CD4-positive, alpha-beta T cell treated with Interferon gamma for 1 hour (primary cell): ENCODE measurements around the gene ITGB1BP2.
"Not testable (repeated sequence)": the region's sequence is repeated elsewhere in the genome, so short reads cannot be mapped to it uniquely, and the experiment has no call there.

Source experiments
- DNase-seq: peaks from one replicate; pipeline ENCODE4 v3.0.0-alpha.2; 2020

Gene ITGB1BP2

DNA sequence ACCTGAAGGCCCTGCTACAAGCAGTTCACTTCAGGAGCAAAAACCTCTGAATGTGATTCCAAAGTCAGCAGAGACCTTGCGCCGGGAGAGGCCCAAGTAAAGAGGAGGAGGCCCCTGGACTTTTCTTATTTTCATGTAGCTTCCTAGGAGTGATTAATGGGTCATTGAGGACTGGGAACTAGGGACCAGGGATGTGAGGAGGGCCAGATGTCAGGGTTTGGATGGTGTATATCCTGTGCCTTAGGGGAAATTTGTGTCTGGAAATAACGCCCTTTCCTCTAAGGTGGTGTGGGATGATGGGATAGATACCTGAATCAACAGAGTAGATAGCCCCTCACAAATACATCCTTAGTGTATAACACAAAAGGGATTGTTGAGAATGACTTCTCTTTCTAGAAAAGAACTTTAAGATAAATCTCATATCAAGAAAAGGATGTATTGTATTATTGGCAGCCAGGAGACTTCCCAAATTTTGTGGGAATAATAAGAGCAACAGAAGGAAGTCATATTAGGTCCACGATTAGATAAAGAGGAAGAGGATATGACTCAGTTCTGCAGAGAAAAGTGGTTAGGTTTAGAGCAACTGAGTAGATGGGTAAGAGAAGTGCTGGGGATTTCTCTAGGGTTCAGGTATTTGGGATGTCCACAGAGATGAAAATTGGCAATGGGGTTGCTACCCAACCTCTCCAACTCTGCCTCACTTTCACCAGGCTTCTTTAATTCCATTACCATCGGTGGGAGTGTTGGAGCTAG, 1.1 kb downstream of the ITGB1BP2 start:
- DNase-seq: no peak

GRCh38 chrX:71304561-71304960, 3.0 kb downstream of the ITGB1BP2 start:
- no peak for DNase-seq

- no peak for DNase-seq
These were observed 14.4 kb downstream of the ITGB1BP2 start for GRCh38 chrX:71315917-71316316.

GRCh38 chrX:71316959-71317358, 15.4 kb downstream of the ITGB1BP2 start:
- not testable (repeated sequence) for DNase-seq

- no peak for DNase-seq
These were observed 18.6 kb downstream of the ITGB1BP2 start for GRCh38 chrX:71320126-71320525.

DNA sequence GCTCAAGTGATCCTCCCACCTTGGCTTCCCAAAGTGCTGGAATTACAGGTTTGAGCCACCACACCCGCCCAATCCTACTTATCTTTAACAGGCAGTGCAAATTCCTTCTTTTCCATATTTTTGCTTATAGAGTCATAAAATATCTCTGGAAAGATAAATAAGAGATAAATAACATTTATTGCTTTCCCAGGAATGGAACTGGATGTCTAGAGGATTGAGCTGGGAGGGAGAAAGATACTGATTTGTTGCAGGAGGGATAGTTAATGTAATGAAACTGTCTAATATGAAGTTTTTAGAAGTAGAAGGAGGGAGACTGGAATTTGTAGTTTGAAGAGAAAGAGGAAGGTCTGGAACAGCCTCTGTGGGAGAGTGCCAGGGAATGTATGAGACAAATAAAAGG, 20.2 kb downstream of the ITGB1BP2 start:
- DNase-seq: no peak

- not testable (repeated sequence) for DNase-seq
These were observed 22.9 kb downstream of the ITGB1BP2 start for GRCh38 chrX:71324452-71324851.

DNA sequence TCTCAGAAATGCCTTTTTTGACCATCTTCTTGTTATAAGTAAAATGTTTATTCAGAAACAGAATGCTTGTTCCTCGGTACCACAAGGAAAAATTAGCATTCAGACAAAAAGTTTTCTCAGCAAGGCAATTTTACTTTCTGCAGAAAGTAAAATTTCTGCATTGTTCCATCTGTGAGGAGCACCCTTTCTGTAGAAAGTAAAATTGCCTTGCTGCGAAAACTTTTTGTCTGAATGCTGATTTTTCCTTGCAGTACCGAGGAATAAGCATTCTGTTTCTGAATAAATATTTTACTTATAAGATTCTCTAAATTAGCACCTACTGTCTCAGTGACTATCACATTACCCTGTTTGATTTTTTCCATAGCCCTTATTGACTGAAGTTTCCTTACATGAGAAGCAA, 24.8 kb downstream of the ITGB1BP2 start:
- no peak for DNase-seq

DNA sequence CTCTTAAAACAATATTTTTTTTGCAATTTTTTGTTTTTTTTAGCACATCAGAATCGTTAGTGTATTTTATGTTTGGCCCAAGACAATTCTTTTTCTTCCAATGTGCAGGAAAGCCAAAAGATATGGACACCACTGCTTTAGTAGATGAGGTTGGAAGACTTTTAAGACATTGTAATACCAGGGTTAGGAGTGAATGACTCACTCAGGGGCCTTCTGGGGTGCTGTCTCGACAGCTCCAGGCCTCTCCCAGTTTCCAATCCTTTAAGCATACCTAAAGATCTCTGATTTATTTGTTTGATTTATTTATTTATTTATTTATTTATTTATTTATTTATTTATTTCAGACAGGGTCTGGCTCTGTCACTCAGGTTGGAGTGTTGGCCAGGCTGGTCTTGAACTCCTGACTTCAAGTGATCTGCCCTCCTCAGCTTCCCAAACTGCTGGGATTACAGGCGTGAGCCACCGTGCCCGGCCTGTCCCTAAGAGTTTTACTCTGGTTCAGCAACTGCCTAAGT, 47.7 kb downstream of the ITGB1BP2 start:
- not testable (repeated sequence) for DNase-seq

GRCh38 chrX:71349867-71350266, 48.3 kb downstream of the ITGB1BP2 start:
- not testable (repeated sequence) for DNase-seq

GRCh38 chrX:71352439-71352838, 50.9 kb downstream of the ITGB1BP2 start:
- DNase-seq: not testable (repeated sequence)
